H54 (cell line): ENCODE results near the gene UGT1A3.

Experiments
- DNase-seq: peaks from one replicate; pipeline ENCODE4 v3.0.0; 2011; ENCODE audit warnings: low spot score, mixed read lengths; ENCODE audit not compliant: insufficient read length
- FAIRE-seq: peaks from 3 replicates; lab custom pipeline; 2011; peaks lifted over from hg19 to GRCh38; lab: Jason Lieb, UNC
- POLR2A ChIP-seq: IDR thresholded peaks from 2 replicates; pipeline ENCODE4 v1.6.1; 2011; ENCODE audit warnings: low read depth, mild to moderate bottlenecking, low read length

The UGT1A3 gene

GRCh38 chr2:233780771-233781170 lies 51.9 kb downstream of the UGT1A3 start:
- FAIRE-seq (no peak), DNase-seq (no peak)
- no peak for TF ChIP-seq POLR2A

GRCh38 chr2:233789554-233789953 lies 60.7 kb downstream of the UGT1A3 start:
- FAIRE-seq (no peak), DNase-seq (no peak)
- no peak for TF ChIP-seq POLR2A

GRCh38 chr2:233791151-233791882 lies 62.5 kb downstream of the UGT1A3 start:
- DNase-seq, result no peak
- no peak for FAIRE-seq
- TF ChIP-seq POLR2A, result no peak

- no peak for DNase-seq
- no peak for TF ChIP-seq POLR2A
- no peak for FAIRE-seq
Observed at GRCh38 chr2:233791883-233792329, 63.1 kb downstream of the UGT1A3 start.

DNA sequence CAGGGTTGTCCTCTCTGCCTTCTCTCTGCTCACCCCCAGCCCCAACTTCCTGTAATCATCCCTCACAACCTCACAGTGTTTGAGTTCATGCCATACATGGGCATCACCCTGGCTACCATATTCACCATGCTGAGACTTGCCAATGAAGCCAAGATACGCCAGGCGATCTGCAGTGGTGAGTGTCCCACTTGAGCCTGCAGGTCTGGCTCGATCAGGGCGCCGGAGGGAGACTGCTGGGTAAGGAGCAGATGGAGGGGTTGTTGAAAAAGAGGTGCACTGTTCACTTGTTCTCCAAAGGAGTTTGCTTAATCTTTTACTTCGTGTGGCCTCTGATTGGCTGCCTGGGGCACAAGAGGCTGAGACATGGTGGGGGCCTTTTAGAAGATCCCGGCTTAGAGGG lies 63.9 kb downstream of the UGT1A3 start:
- TF ChIP-seq POLR2A, result no peak
- no peak for FAIRE-seq

GRCh38 chr2:233793465-233794127 lies 64.8 kb downstream of the UGT1A3 start:
- TF ChIP-seq POLR2A, result no peak
- no peak for DNase-seq
- FAIRE-seq, result no peak

More for the DNA sequence above, 63.9 kb downstream of the UGT1A3 start:
- no peak for DNase-seq

DNA sequence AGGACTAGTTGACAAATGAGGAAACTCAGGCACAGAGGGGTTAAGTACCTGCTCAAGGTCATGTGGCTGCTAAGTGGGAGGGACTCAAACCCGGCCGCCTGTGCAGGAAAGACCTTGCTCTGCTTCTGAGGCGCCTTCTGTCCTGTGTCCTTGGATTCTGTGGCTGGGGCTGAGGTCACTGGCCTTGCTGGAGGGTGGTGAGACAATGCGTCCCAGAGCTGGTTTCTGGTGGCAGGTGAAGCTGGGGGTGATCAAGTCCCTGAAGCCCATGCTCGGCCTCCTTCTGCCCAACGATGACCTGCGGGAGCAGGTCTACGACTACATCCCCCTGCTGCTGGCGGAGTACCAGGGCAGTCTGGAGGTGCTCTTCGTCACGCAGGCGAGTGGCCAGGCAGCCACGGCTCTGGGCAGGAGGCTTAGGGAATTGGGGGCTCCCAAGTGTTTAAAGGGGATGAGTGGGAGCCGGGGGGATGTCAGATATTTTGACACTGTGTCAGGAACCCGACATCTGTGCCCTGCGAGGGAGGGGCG lies 65.4 kb downstream of the UGT1A3 start:
- DNase-seq, result no peak
- TF ChIP-seq POLR2A, result no peak
- FAIRE-seq, result no peak

GRCh38 chr2:233795735-233796171 lies 66.9 kb downstream of the UGT1A3 start:
- no peak for TF ChIP-seq POLR2A
- FAIRE-seq (no peak), DNase-seq (no peak)

DNA sequence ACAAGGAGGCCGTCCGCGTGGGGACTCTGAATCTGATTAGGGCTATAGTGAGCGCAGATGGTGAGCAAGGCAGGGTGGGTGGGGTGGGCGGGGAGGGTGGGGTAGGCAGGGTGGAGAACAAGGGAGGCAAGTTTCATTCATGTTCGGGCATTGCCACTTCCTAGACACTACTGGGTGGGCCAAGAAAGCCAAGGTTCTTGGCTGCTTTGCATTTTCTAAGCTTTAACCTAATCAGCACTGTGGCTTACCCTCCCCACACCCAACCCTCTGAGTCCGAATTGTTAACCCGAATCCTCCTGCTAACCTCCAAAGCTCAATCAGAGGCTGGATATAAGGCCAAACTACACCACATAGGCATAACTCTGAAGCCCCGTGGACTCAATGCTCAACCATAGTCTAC lies 67.4 kb downstream of the UGT1A3 start:
- DNase-seq, result no peak
- no peak for FAIRE-seq
- TF ChIP-seq POLR2A, result no peak

GRCh38 chr2:233798335-233799086 lies 69.7 kb downstream of the UGT1A3 start:
- DNase-seq (no peak), FAIRE-seq (no peak)
- no peak for TF ChIP-seq POLR2A

- no peak for TF ChIP-seq POLR2A
- DNase-seq (no peak), FAIRE-seq (no peak)
Observed at GRCh38 chr2:233799087-233799665, 70.3 kb downstream of the UGT1A3 start.

- DNase-seq, result no peak
- no peak for FAIRE-seq
- no peak for TF ChIP-seq POLR2A
Observed at GRCh38 chr2:233799716-233800115, 70.9 kb downstream of the UGT1A3 start.

DNA sequence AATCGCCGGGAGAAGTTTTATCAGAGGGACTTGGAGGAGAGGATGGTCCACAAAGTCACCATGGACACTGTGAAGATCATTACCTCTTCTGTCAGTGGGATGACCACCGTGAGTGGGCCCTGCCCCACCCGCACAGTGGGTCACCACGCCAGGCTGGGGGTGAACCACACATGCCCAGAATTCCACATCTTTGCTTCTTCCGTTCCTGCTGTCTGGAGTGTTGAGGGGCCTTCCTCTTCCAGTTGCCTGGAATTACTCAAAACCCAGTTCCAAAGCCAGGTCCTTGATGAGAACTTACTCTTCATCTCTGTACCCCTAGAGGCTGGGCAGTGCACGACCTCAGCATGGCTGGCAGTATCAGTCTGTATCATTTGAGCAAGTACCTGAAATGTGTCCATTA lies 71.4 kb downstream of the UGT1A3 start:
- FAIRE-seq (no peak), DNase-seq (no peak)
- no peak for TF ChIP-seq POLR2A

DNA sequence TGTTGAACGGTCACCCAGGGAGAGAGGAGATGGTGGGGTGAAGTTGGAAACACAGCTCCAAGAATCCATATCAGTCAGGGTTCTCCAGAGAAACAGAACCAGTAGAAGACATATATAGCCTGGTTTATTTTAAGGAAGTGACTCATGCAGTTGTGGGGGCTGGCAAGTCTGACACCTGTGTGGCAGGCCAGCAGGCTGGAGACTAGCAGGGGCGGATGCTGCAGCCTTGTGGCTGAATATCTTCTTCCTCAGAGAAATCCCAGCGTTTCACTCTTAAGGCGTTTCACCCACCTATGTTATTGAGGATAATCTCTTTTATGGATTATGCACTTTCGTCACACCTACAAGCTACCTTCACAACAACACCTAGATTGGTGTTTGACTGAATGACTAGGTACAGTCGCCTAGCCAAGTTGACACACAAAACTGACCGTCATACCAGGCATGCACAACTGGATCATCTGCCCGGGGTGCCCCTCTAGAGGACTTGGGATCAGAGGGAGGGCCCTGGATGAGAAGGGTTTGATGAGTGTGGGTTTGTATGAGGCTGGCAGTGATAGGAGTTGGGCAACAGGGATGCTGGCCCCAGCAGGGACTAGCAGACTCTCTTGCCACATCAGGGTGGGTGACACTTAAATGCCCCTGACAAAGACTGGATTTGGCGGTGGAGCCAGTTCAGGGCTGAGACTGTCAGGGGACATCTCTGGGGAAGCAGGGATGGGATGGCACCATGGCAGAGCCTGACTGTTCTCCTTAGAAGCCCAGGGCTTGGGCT lies 72.7 kb downstream of the UGT1A3 start:
- no peak for TF ChIP-seq POLR2A
- no peak for DNase-seq
- FAIRE-seq, result no peak
